Mesenchymal stem cell (in vitro differentiated cells and primary cell): ENCODE measurements around the gene RAD52.

ENCODE experiments used
- DNase-seq: peaks from one replicate; pipeline ENCODE4 v3.0.0-alpha.2; 2013
- H2AFZ ChIP-seq: one replicate; pipeline ENCODE4 v1.6.1; 2013; ENCODE audit warnings: low read depth, mild to moderate bottlenecking, control low read depth, inconsistent platforms, low read length, moderate library complexity
- H2AK5ac ChIP-seq: 2 replicates; pipeline ENCODE4 v1.6.1; 2013; ENCODE audit warnings: low read length, moderate library complexity, mild to moderate bottlenecking, inconsistent platforms; ENCODE audit not compliant: severe bottlenecking
- H2BK120ac ChIP-seq: one replicate; pipeline ENCODE4 v1.6.1; 2013; ENCODE audit warnings: low read depth, mild to moderate bottlenecking, inconsistent platforms, low read length, moderate library complexity
- H2BK12ac ChIP-seq, 2 experiments: one replicate each; pipeline ENCODE4 v1.6.1; 2013; ENCODE audit warnings: inconsistent platforms in 2 of 2, low read length in 2 of 2, mild to moderate bottlenecking in 2 of 2, moderate library complexity in 2 of 2, control low read depth in 1 of 2
- H2BK15ac ChIP-seq: one replicate; pipeline ENCODE4 v1.6.1; 2013; ENCODE audit warnings: mild to moderate bottlenecking, low read depth, inconsistent platforms; ENCODE audit not compliant: poor library complexity, severe bottlenecking
- H2BK5ac ChIP-seq: 2 replicates; pipeline ENCODE4 v1.6.1; 2013; ENCODE audit warnings: low read depth, mild to moderate bottlenecking, low read length, control low read depth, inconsistent platforms; ENCODE audit not compliant: poor library complexity, severe bottlenecking
- H3K14ac ChIP-seq, 2 experiments: one replicate each; pipeline ENCODE4 v1.6.1; 2013; ENCODE audit warnings: inconsistent platforms in 2 of 2, low read length in 2 of 2, control low read depth in 1 of 2, mild to moderate bottlenecking in 1 of 2, moderate library complexity in 1 of 2
- H3K18ac ChIP-seq, 2 experiments: one replicate each; pipeline ENCODE4 v1.6.1; 2013; ENCODE audit warnings: inconsistent platforms in 2 of 2, low read length in 2 of 2, control low read depth in 1 of 2, low read depth in 1 of 2, mild to moderate bottlenecking in 1 of 2
- H3K23ac ChIP-seq, 2 experiments: one replicate each; pipeline ENCODE4 v1.6.1; 2013; ENCODE audit warnings: inconsistent platforms in 2 of 2, low read length in 2 of 2, mild to moderate bottlenecking in 2 of 2, moderate library complexity in 2 of 2, control low read depth in 1 of 2
- H3K27ac ChIP-seq: 2 replicates; pipeline ENCODE4 v1.5.1; 2013; ENCODE audit warnings: mild to moderate bottlenecking, moderate library complexity, low read length, control low read depth, inconsistent platforms; ENCODE audit not compliant: poor library complexity, severe bottlenecking
- H3K27me3 ChIP-seq, 2 experiments: 2 replicates each; pipeline versions ENCODE4 v1.6.1 to v1.7.0; 2013; ENCODE audit warnings: low read length in 2 of 2, mild to moderate bottlenecking in 2 of 2, moderate library complexity in 2 of 2, control low read depth in 1 of 2, inconsistent platforms in 1 of 2; ENCODE audit not compliant: control insufficient read depth in 1 of 2, insufficient read depth in 1 of 2
- H3K36me3 ChIP-seq, 2 experiments: 2 replicates each; pipeline versions ENCODE4 v1.6.1 to v1.7.0; 2013; ENCODE audit warnings: low read length in 2 of 2, control low read depth in 1 of 2, inconsistent platforms in 1 of 2, low read depth in 1 of 2, mild to moderate bottlenecking in 1 of 2; ENCODE audit not compliant: insufficient read depth in 2 of 2, control insufficient read depth in 1 of 2
- H3K4ac ChIP-seq, 2 experiments: one replicate each; pipeline ENCODE4 v1.6.1; 2013; ENCODE audit warnings: inconsistent platforms in 2 of 2, low read length in 2 of 2, mild to moderate bottlenecking in 2 of 2, moderate library complexity in 2 of 2, control low read depth in 1 of 2, low read depth in 1 of 2
- H3K4me1 ChIP-seq: 2 replicates; pipeline ENCODE4 v1.6.1; 2013; ENCODE audit warnings: low read depth, low read length, control low read depth; ENCODE audit not compliant: control insufficient read depth, insufficient read depth
- H3K4me2 ChIP-seq: 2 replicates; pipeline ENCODE4 v1.6.1; 2013; ENCODE audit warnings: low read length, mild to moderate bottlenecking, inconsistent platforms; ENCODE audit not compliant: poor library complexity, severe bottlenecking
- H3K4me3 ChIP-seq, 2 experiments: 2 replicates each; pipeline versions ENCODE4 v1.5.1 to v1.7.0; 2013; ENCODE audit warnings: low read length in 2 of 2, mild to moderate bottlenecking in 2 of 2, control low read depth in 1 of 2, low read depth in 1 of 2; ENCODE audit not compliant: insufficient read depth in 1 of 2
- H3K79me1 ChIP-seq: replicated peaks from 2 replicates; pipeline ENCODE4 v1.6.1; 2013; ENCODE audit warnings: mild to moderate bottlenecking, control low read depth, low read length, inconsistent platforms; ENCODE audit not compliant: poor library complexity, severe bottlenecking
- H3K9ac ChIP-seq: 2 replicates; pipeline ENCODE4 v1.7.0; 2013; ENCODE audit warnings: mild to moderate bottlenecking, low read length, moderate library complexity
- H3K9me3 ChIP-seq: 2 replicates; pipeline ENCODE4 v1.7.0; 2013; ENCODE audit warnings: mild to moderate bottlenecking, low read length; ENCODE audit not compliant: control insufficient read depth
- H4K8ac ChIP-seq: one replicate; pipeline ENCODE4 v1.6.1; 2013; ENCODE audit warnings: inconsistent platforms, mild to moderate bottlenecking, low read length, moderate library complexity
- H4K91ac ChIP-seq: one replicate; pipeline ENCODE4 v1.6.1; 2013; ENCODE audit warnings: mild to moderate bottlenecking, low read length, inconsistent platforms
- WGBS: methylation state at CpG from one replicate; pipeline ENCODE4 v1.1.7; 2013; ENCODE audit warnings: mixed read lengths; 5-methylcytosine and 5-hydroxymethylcytosine counted together

Gene RAD52

DNA sequence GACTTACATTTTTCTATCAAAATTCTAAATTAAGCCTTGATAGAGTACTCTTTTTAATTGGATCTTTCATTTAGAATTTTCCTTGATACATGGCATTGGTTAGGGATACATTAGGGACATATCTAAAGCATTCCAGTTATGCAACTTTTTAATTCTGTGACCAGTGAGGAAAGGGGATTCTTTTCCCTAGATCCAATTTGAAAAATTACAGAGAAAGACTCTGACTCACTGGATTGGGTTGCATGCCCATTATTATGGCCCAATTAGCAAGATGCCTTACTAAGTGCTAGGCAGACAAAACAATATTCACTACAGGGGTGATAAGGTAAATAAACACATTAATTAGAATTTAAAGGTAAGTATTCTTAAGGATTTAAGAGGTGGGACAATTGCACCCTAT, 5.2 kb upstream of the RAD52 start:
- Histone ChIP-seq H3K9me3 (no peaks in the 10 kb centered on the region), H3K27ac (no peak overlapping the region), H3K14ac (no peak overlapping the region), H3K4me3 (no peak overlapping the region), H3K79me1 (peaks cover 3% of the 10 kb centered on the region), H4K8ac (no peak overlapping the region), H2AK5ac (no peak overlapping the region), H2BK12ac (no peak overlapping the region), H2AFZ (no peak overlapping the region), H3K23ac (no peak overlapping the region), H2BK15ac (no peak overlapping the region), H4K91ac (no peak overlapping the region), H2BK120ac (no peak overlapping the region), H3K4me1 (peaks cover 7% of the 10 kb centered on the region), H3K9ac (no peak overlapping the region), H2BK5ac (no peak overlapping the region), H3K18ac (no peak overlapping the region), H3K27me3 (no peaks in the 10 kb centered on the region), H3K4me2 (no peak overlapping the region), H3K36me3 (no peaks in the 10 kb centered on the region), H3K4ac (no peak overlapping the region)
- DNase-seq = no peak

DNA sequence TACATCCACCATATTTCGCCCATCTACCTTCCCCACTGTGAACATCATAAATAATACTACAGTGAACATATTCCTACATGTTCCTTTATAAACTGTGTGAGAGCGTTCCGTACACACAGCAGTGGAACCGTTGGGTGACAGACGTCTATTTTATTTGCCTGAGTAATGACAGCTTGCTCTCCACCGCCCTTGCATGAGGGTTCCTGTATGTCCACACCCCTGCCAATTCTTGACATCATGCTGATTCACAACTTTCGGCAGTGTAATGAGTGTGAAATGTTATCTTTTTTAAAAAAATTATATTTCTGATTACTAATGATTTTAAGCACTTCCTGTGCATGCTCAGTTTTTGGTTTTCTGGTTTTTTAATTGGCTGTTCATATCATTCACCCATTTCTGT, 4.3 kb upstream of the RAD52 start:
- Histone ChIP-seq H4K91ac (no peak overlapping the region), H3K4me1 (peaks cover 7% of the 10 kb centered on the region), H3K27me3 (no peaks in the 10 kb centered on the region), H3K4me2 (no peak overlapping the region), H2AK5ac (no peak overlapping the region), H2BK120ac (no peak overlapping the region), H4K8ac (peak overlapping the region; percentile 71), H2AFZ (no peak overlapping the region), H3K14ac (no peak overlapping the region), H2BK15ac (no peak overlapping the region), H3K79me1 (peaks cover 3% of the 10 kb centered on the region), H3K4ac (no peak overlapping the region), H3K9ac (peak overlapping the region; percentile 35), H3K9me3 (no peaks in the 10 kb centered on the region), H3K27ac (peak overlapping the region; percentile 22), H2BK5ac (no peak overlapping the region), H3K23ac (no peak overlapping the region), H3K4me3 (peak overlapping the region in 1 of 2 experiments; percentile 56), H2BK12ac (no peak overlapping the region), H3K36me3 (no peaks in the 10 kb centered on the region), H3K18ac (no peak overlapping the region)
- peak; percentile 18 for DNase-seq
- 73% methylated on average over 5 of the region's 7 CpGs for WGBS

DNA sequence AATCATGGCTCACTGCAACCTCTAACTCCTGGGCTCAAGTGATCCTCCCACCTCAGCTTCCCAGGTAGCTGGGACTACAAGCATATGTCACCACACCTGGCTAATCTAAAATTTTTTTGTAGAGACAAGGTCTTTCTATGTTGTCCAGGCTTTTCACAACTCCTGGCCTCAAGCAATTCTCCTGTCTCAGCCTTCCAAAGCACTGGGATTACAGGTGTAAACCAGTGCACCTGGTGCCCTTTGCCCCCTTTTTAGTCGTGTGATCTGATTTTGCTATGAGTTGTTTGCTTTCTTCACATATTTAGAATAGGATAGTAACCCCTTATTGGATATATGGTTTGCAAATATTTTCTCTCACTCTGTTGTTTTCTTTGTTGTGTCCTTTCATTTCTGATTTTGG, 1.7 kb upstream of the RAD52 start:
- Histone ChIP-seq H2AK5ac (no peak overlapping the region), H3K18ac (no peak overlapping the region), H3K14ac (no peak overlapping the region), H2BK15ac (no peak overlapping the region), H2AFZ (no peak overlapping the region), H4K8ac (no peak overlapping the region), H2BK5ac (no peak overlapping the region), H3K4ac (no peak overlapping the region), H3K9me3 (no peaks in the 10 kb centered on the region), H2BK120ac (no peak overlapping the region), H3K4me1 (peaks cover 10% of the 10 kb centered on the region), H3K36me3 (no peaks in the 10 kb centered on the region), H4K91ac (no peak overlapping the region), H3K23ac (no peak overlapping the region), H3K79me1 (no peaks in the 10 kb centered on the region), H3K27ac (no peak overlapping the region), H3K4me2 (no peak overlapping the region), H3K9ac (no peak overlapping the region), H3K4me3 (no peak overlapping the region), H3K27me3 (no peaks in the 10 kb centered on the region), H2BK12ac (no peak overlapping the region)
- DNase-seq = no peak
- no CpG with 5 or more reads among the region's 1 CpG for WGBS

DNA sequence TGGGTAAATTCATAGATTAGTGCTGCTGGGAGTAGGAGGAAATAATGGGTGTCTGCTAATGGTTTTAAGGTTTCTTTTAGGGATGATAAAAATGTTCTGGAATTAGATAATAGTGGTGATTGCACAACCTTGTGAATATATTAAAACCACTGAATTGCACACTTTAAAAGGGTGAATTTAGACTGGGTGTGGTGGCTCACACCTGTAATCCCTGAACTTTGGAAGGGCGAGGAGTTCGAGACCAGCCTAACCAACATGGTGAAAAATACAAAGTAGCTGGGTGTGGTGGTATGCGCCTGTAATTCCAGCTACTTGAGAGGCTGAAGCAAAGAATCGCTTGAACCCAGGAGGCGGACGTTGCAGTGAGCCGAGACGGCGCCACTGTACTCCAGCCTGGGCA, 1.3 kb downstream of the RAD52 start:
- Histone ChIP-seq H3K9me3 (no peaks in the 10 kb centered on the region), H3K23ac (peak overlapping the region in 1 of 2 experiments; percentile 49), H3K27me3 (no peaks in the 10 kb centered on the region), H2BK120ac (no peak overlapping the region), H2AK5ac (peak overlapping the region; percentile 71), H3K14ac (no peak overlapping the region), H3K9ac (peak overlapping the region; percentile 95), H3K4me1 (peaks cover 10% of the 10 kb centered on the region), H2BK5ac (no peak overlapping the region), H4K91ac (no peak overlapping the region), H2AFZ (no peak overlapping the region), H2BK12ac (no peak overlapping the region), H3K4me3 (peak overlapping the region in 1 of 2 experiments; percentile 97), H3K79me1 (peaks cover 7% of the 10 kb centered on the region), H3K18ac (no peak overlapping the region), H4K8ac (peak overlapping the region; percentile 61), H3K27ac (peak overlapping the region; percentile 99), H3K36me3 (peaks cover 6 to 9% of the 10 kb centered on the region in 2 experiments), H3K4me2 (peak overlapping the region; percentile 37), H3K4ac (no peak overlapping the region), H2BK15ac (no peak overlapping the region)
- DNase-seq = peak; percentile 1
- 94% methylated on average over 9 of the region's 9 CpGs for WGBS
